WTC11 (cell line): ENCODE results near the gene WNK1. TPM values are rescaled to one million over a fixed set of nuclear protein-coding genes. Genes with fewer than 3 reads are reported as not detected.

Source experiments
- ATAC-seq: fragments of 200-7000 bp; cut with Tn5 transposase; 2 replicates; pipeline ENCODE4 v1.10.0; 2021; ENCODE audit warnings: mild to moderate bottlenecking, moderate library complexity
- CTCF ChIA-PET: fragments of 300-600 bp; sonication (Branson Sonifier 250); formaldehyde crosslinking; loops from one replicate; lab custom pipeline; 2021; ENCODE audit warnings: antibody characterized with exemption; lab: Charles Lee
- POLR2A ChIA-PET: fragments of 350-600 bp; sonication (Branson Sonifier 250); formaldehyde crosslinking; loops from one replicate; lab custom pipeline; 2021; ENCODE audit warnings: antibody characterized with exemption; lab: Charles Lee
- DNase-seq: peaks from one replicate; pipeline ENCODE4 v3.0.0; 2021; ENCODE audit warnings: low spot score
- H3K27ac Mint-ChIP-seq: 2 replicates; pipeline ENCODE4 v1.8.0; 2021; ENCODE audit warnings: mixed read lengths
- H3K27me3 Mint-ChIP-seq: 2 replicates; pipeline ENCODE4 v1.8.0; 2021; ENCODE audit warnings: low read depth, mild to moderate bottlenecking, moderate library complexity, mixed read lengths
- H3K36me3 Mint-ChIP-seq: 2 replicates; pipeline ENCODE4 v1.8.0; 2021; ENCODE audit warnings: mixed read lengths
- H3K4me1 Mint-ChIP-seq: 2 replicates; pipeline ENCODE4 v1.8.0; 2022; ENCODE audit warnings: mixed read lengths
- H3K4me3 Mint-ChIP-seq: 2 replicates; pipeline ENCODE4 v1.8.0; 2021; ENCODE audit warnings: mild to moderate bottlenecking, moderate library complexity, mixed read lengths
- H3K9me3 Mint-ChIP-seq: 2 replicates; pipeline ENCODE4 v1.8.0; 2021; ENCODE audit warnings: mixed read lengths
- ATF2 ChIP-seq: sonication (generic); formaldehyde crosslinking; IDR thresholded peaks from 2 replicates; pipeline ENCODE4 v1.8.1; 2022; ENCODE audit warnings: low read depth, missing genetic modification reagents, borderline replicate concordance
- CDX4 ChIP-seq: fragments of 250-450 bp; sonication (Bioruptor Pico); IDR thresholded peaks from 2 replicates; pipeline ENCODE4 v1.9.0; 2021; ENCODE audit warnings: moderate library complexity, mild to moderate bottlenecking, inconsistent platforms, borderline replicate concordance
- CREM ChIP-seq: sonication (generic); formaldehyde crosslinking; IDR thresholded peaks from 2 replicates; pipeline ENCODE4 v1.8.1; 2022; ENCODE audit warnings: mild to moderate bottlenecking, missing genetic modification reagents, moderate library complexity
- E2F1 ChIP-seq: sonication (generic); formaldehyde crosslinking; IDR thresholded peaks from 2 replicates; pipeline ENCODE4 v1.8.0; 2022; ENCODE audit warnings: mild to moderate bottlenecking, missing genetic modification reagents
- ETV6 ChIP-seq: sonication (generic); formaldehyde crosslinking; IDR thresholded peaks from 2 replicates; pipeline ENCODE4 v1.8.1; 2022; ENCODE audit warnings: mild to moderate bottlenecking, missing genetic modification reagents
- GRHL2 ChIP-seq: fragments of 250-450 bp; sonication (Bioruptor Pico); IDR thresholded peaks from 2 replicates; pipeline ENCODE4 v1.8.0; 2022; ENCODE audit warnings: mild to moderate bottlenecking, moderate library complexity; ENCODE audit not compliant: insufficient replicate concordance, severe bottlenecking
- GTF2I ChIP-seq: fragments of 250-450 bp; sonication (Bioruptor Pico); conservative IDR thresholded peaks from 2 replicates; pipeline ENCODE4 v1.4.0; 2021; ENCODE audit warnings: mild to moderate bottlenecking
- NFATC4 ChIP-seq: fragments of 250-450 bp; sonication (Bioruptor Pico); IDR thresholded peaks from 2 replicates; pipeline ENCODE4 v1.9.0; 2021; ENCODE audit warnings: mild to moderate bottlenecking
- NR2C2 ChIP-seq: sonication (generic); formaldehyde crosslinking; IDR thresholded peaks from 2 replicates; pipeline ENCODE4 v1.8.0; 2022; ENCODE audit warnings: mild to moderate bottlenecking, missing genetic modification reagents
- PRDM15 ChIP-seq: sonication (generic); formaldehyde crosslinking; IDR thresholded peaks from 2 replicates; pipeline ENCODE4 v1.8.0; 2022; ENCODE audit warnings: missing genetic modification reagents
- PRRX2 ChIP-seq: fragments of 250-450 bp; sonication (Bioruptor Pico); IDR thresholded peaks from 2 replicates; pipeline ENCODE4 v1.8.0; 2021; ENCODE audit warnings: mild to moderate bottlenecking
- TEAD1 ChIP-seq: sonication (generic); formaldehyde crosslinking; IDR thresholded peaks from 2 replicates; pipeline ENCODE4 v1.8.0; 2022; ENCODE audit warnings: mild to moderate bottlenecking, missing genetic modification reagents
- TEAD4 ChIP-seq: sonication (generic); formaldehyde crosslinking; IDR thresholded peaks from 2 replicates; pipeline ENCODE4 v1.8.0; 2022; ENCODE audit warnings: mild to moderate bottlenecking, missing genetic modification reagents
- ZNF138 ChIP-seq: sonication (generic); formaldehyde crosslinking; conservative IDR thresholded peaks from 2 replicates; pipeline ENCODE4 v1.8.1; 2022; ENCODE audit warnings: mild to moderate bottlenecking, moderate library complexity, missing genetic modification reagents
- ZNF416 ChIP-seq: fragments of 250-450 bp; sonication (Bioruptor Pico); IDR thresholded peaks from 2 replicates; pipeline ENCODE4 v1.9.0; 2021; ENCODE audit warnings: mild to moderate bottlenecking, inconsistent platforms
- total RNA-seq: library from RNA; stranded (reverse); gene quantifications from 3 replicates; pipeline ENCODE4 v1.2.3, GENCODE V29; 2021
- TF ChIP-seq, protein P1 (sequence below): sonication (generic); formaldehyde crosslinking; IDR thresholded peaks from 2 replicates; pipeline ENCODE4 v1.8.0; 2023; ENCODE audit warnings: mild to moderate bottlenecking, missing genetic modification reagents
- TF ChIP-seq, protein P2 (sequence below): fragments of 250-450 bp; sonication (Bioruptor Pico); conservative IDR thresholded peaks from 2 replicates; pipeline ENCODE4 v1.9.0; 2021; ENCODE audit warnings: mild to moderate bottlenecking

Gene WNK1
- total RNA-seq, 1 experiment from 2014 or later: 118 TPM

- ATAC-seq (no peak), DNase-seq (no peak)
- no peak overlapping the region for H3K4me3 Mint-ChIP-seq
- H3K36me3 Mint-ChIP-seq: peaks cover 24% of the 10 kb centered on the region
- H3K27ac Mint-ChIP-seq: no peak overlapping the region
- no peak for TF ChIP-seq NFATC4 (CRISPR knock-in tag)
- TF ChIP-seq CREM (CRISPR knock-in tag): no peak
- TF ChIP-seq GTF2I (CRISPR knock-in tag): no peak
- TF ChIP-seq ATF2: no peak
- TF ChIP-seq TEAD4 (CRISPR knock-in tag): no peak
- no peak for TF ChIP-seq CDX4 (CRISPR knock-in tag)
- TF ChIP-seq GRHL2 (CRISPR knock-in tag): no peak
- TF ChIP-seq, protein P1, sequence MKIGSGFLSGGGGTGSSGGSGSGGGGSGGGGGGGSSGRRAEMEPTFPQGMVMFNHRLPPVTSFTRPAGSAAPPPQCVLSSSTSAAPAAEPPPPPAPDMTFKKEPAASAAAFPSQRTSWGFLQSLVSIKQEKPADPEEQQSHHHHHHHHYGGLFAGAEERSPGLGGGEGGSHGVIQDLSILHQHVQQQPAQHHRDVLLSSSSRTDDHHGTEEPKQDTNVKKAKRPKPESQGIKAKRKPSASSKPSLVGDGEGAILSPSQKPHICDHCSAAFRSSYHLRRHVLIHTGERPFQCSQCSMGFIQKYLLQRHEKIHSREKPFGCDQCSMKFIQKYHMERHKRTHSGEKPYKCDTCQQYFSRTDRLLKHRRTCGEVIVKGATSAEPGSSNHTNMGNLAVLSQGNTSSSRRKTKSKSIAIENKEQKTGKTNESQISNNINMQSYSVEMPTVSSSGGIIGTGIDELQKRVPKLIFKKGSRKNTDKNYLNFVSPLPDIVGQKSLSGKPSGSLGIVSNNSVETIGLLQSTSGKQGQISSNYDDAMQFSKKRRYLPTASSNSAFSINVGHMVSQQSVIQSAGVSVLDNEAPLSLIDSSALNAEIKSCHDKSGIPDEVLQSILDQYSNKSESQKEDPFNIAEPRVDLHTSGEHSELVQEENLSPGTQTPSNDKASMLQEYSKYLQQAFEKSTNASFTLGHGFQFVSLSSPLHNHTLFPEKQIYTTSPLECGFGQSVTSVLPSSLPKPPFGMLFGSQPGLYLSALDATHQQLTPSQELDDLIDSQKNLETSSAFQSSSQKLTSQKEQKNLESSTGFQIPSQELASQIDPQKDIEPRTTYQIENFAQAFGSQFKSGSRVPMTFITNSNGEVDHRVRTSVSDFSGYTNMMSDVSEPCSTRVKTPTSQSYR (CRISPR knock-in tag): no peak
- TF ChIP-seq NR2C2: no peak
- TF ChIP-seq, protein P2, sequence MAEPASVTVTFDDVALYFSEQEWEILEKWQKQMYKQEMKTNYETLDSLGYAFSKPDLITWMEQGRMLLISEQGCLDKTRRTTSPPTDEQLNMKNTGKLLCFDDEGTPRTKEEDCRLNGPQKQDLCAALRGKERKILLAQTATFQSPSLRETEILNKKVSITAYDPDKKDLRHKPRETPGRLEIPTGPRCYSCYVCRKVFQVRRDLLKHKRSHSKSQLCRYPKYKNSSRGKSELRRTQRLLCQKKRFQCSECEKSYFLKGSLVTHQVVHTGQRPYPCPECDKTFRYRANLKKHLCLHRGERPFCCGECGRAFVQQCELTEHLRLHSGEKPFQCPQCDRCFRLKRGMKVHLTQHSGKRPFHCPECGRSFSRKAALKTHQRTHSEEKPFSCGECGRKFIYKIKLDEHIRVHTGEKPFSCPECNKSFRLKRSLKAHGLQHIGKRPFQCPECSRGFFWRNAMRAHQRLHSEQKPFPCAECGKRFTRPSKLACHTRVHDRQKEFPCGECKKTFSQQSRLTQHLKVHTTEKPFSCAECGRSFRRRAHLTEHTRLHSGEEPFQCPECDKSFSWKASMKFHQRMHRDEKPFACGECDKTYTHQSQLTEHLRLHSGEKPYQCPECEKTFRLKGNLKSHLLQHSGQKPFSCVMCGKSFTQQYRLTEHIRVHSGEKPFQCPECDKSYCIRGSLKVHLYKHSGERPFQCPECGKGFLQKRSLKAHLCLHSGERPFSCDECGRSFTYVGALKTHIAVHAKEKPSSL (CRISPR knock-in tag): no peak
- no peak for TF ChIP-seq ETV6 (CRISPR knock-in tag)
- TF ChIP-seq, all 79 proteins: peak for 0
- Mint-ChIP-seq H3K4me1 (no peaks in the 10 kb centered on the region), H3K27me3 (no peaks in the 10 kb centered on the region), H3K9me3 (no peaks in the 10 kb centered on the region)
- ChIA-PET CTCF (no interaction called here), POLR2A (no interaction called here)
These were observed 74.0 kb downstream of the WNK1 start for GRCh38 chr12:826331-826730.

- H3K4me3 Mint-ChIP-seq: no peak overlapping the region
- no peaks in the 10 kb centered on the region for H3K9me3 Mint-ChIP-seq
- no peaks in the 10 kb centered on the region for H3K27me3 Mint-ChIP-seq
- no peak overlapping the region for H3K27ac Mint-ChIP-seq
- no peaks in the 10 kb centered on the region for H3K4me1 Mint-ChIP-seq
- DNase-seq: no peak
- peaks cover 28% of the 10 kb centered on the region for H3K36me3 Mint-ChIP-seq
- CTCF ChIA-PET: no interaction called here
- no peak for TF ChIP-seq GRHL2 (CRISPR knock-in tag)
- TF ChIP-seq TEAD1: no peak
- TF ChIP-seq ZNF416: no peak
- no peak for TF ChIP-seq PRRX2
- no peak for TF ChIP-seq PRDM15
- TF ChIP-seq, protein P1 (CRISPR knock-in tag): no peak
- no peak for TF ChIP-seq E2F1
- TF ChIP-seq ZNF138 (CRISPR knock-in tag): no peak
- TF ChIP-seq, all 79 proteins: peak for 0
- POLR2A ChIA-PET: no interaction called here
- ATAC-seq: no peak
These were observed 76.5 kb downstream of the WNK1 start for GRCh38 chr12:828726-829395.
